Karpas-422 (cell line): ENCODE results near the gene GPR39. TPM values are rescaled to one million over a fixed set of nuclear protein-coding genes. Genes with fewer than 3 reads are reported as not detected.

Experiments
- DNase-seq: peaks from one replicate; pipeline ENCODE4 v3.0.0-alpha.2; 2015
- H2AFZ ChIP-seq: fragments of 200-600 bp; sonication (generic); 2 replicates; pipeline ENCODE4 v1.6.1; 2014; ENCODE audit warnings: antibody characterized with exemption, low read length, mixed read lengths
- H3K27ac ChIP-seq: fragments of 200-600 bp; sonication (generic); 2 replicates; pipeline ENCODE4 v1.5.1; 2014; ENCODE audit warnings: mild to moderate bottlenecking, low read length, moderate library complexity
- H3K27me3 ChIP-seq: fragments of 200-600 bp; sonication (generic); 2 replicates; pipeline ENCODE4 v1.6.1; 2014; ENCODE audit warnings: low read length, mixed read lengths
- H3K36me3 ChIP-seq: fragments of 200-600 bp; sonication (generic); 2 replicates; pipeline ENCODE4 v1.6.1; 2014; ENCODE audit warnings: low read length, mixed read lengths; ENCODE audit not compliant: insufficient read depth
- H3K4me1 ChIP-seq: fragments of 200-600 bp; sonication (generic); 2 replicates; pipeline ENCODE4 v1.6.1; 2014; ENCODE audit warnings: mild to moderate bottlenecking, low read length, mixed read lengths
- H3K4me2 ChIP-seq: fragments of 200-600 bp; sonication (generic); 2 replicates; pipeline ENCODE4 v1.6.1; 2014; ENCODE audit warnings: low read length, low read depth, mild to moderate bottlenecking; ENCODE audit not compliant: poor library complexity, severe bottlenecking
- H3K4me3 ChIP-seq: fragments of 200-600 bp; sonication (generic); 2 replicates; pipeline ENCODE4 v1.5.1; 2014; ENCODE audit warnings: mild to moderate bottlenecking, antibody characterized with exemption, low read length, mixed read lengths
- H3K79me2 ChIP-seq: fragments of 200-600 bp; sonication (generic); 2 replicates; pipeline ENCODE4 v1.6.1; 2014; ENCODE audit warnings: mild to moderate bottlenecking, low read length, mixed read lengths
- H3K9ac ChIP-seq: fragments of 200-600 bp; sonication (generic); 2 replicates; pipeline ENCODE4 v1.6.0; 2014; ENCODE audit warnings: low read length
- H3K9me2 ChIP-seq: fragments of 200-600 bp; sonication (generic), shearing (Covaris generic); replicated peaks from 2 replicates; pipeline ENCODE4 v1.6.0; 2014; ENCODE audit warnings: mild to moderate bottlenecking, low read length, moderate library complexity; ENCODE audit not compliant: insufficient read depth
- H3K9me3 ChIP-seq: fragments of 300-700, 200-600 bp; sonication (generic); 2 replicates; pipeline ENCODE4 v1.6.1; 2014; ENCODE audit warnings: low read length, mixed read lengths
- H4K20me1 ChIP-seq: fragments of 200-600 bp; sonication (generic); 2 replicates; pipeline ENCODE4 v1.6.1; 2014; ENCODE audit warnings: mild to moderate bottlenecking, antibody characterized with exemption, low read length, low read depth; ENCODE audit not compliant: insufficient read depth
- total RNA-seq: library from RNA; depleted of rRNA; stranded (reverse); fragments of >200 nt; shearing (Covaris generic); gene quantifications from 2 replicates; pipeline ENCODE4 v1.2.3, GENCODE V29; 2014; ENCODE audit warnings: low replicate concordance

The GPR39 gene
- total RNA-seq, 1 experiment from 2014 or later = 0.34 TPM

GRCh38 chr2:132489150-132489549 is 72.5 kb downstream of the GPR39 start:
- H3K9me2 ChIP-seq = no peaks in the 10 kb centered on the region
- H3K4me3 ChIP-seq = no peak overlapping the region
- H3K36me3 ChIP-seq = no peaks in the 10 kb centered on the region
- no peak overlapping the region for H3K27ac ChIP-seq
- H2AFZ ChIP-seq = no peak overlapping the region
- H3K9ac ChIP-seq = no peak overlapping the region
- no peaks in the 10 kb centered on the region for H4K20me1 ChIP-seq
- no peaks in the 10 kb centered on the region for H3K27me3 ChIP-seq
- H3K9me3 ChIP-seq = no peaks in the 10 kb centered on the region
- peak; percentile 48 for DNase-seq
- H3K4me1 ChIP-seq = no peaks in the 10 kb centered on the region
- no peaks in the 10 kb centered on the region for H3K79me2 ChIP-seq
- no peak overlapping the region for H3K4me2 ChIP-seq

DNA sequence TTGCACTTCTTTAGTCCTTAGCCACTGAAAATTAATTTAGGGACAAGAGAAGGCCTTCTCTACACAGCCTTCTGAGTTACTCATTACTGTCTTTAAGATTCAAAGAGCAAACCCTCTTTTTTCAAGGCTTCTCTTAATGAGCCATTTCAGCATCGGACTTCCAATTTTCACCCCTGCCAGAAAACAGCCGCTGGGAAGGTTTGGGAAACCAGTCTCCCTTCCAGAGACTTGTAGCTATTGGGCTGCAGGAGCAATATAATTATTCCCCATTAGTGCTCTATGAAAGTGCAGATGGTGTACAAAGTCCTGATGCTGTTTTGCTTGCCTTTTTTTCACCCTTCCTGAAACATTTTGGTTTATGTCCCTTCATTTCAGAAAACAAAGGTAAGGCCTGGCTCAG is 79.3 kb downstream of the GPR39 start:
- Histone ChIP-seq H3K36me3 (no peaks in the 10 kb centered on the region), H3K9me2 (no peaks in the 10 kb centered on the region), H4K20me1 (no peaks in the 10 kb centered on the region), H3K9ac (no peak overlapping the region), H2AFZ (no peak overlapping the region), H3K27ac (no peak overlapping the region), H3K79me2 (no peaks in the 10 kb centered on the region), H3K4me1 (no peaks in the 10 kb centered on the region), H3K9me3 (no peaks in the 10 kb centered on the region), H3K4me2 (no peak overlapping the region), H3K27me3 (no peaks in the 10 kb centered on the region), H3K4me3 (no peak overlapping the region)
- no peak for DNase-seq

DNA sequence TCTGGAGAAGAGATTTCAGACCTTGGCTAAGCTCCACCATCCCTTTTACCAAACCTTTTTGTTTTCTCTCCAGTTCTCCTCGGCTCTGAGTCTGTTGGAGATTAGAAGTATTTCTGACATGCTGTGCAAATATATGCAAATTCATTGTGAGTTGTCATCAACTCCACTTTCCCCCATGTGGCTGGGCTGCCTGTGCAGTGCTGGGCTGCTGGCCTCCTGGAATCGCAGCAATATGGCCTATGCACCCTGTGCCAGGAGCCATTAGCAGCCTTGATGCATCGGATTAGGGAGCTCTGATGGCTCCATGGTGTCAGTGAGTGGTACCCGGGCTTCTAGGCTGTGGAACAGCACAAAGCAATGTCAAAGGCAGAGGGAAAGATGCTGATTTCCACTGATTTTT is 80.0 kb downstream of the GPR39 start:
- Histone ChIP-seq H3K27ac (no peak overlapping the region), H3K36me3 (no peaks in the 10 kb centered on the region), H3K4me1 (no peaks in the 10 kb centered on the region), H3K27me3 (no peaks in the 10 kb centered on the region), H3K9ac (no peak overlapping the region), H3K79me2 (no peaks in the 10 kb centered on the region), H2AFZ (no peak overlapping the region), H3K9me2 (no peaks in the 10 kb centered on the region), H3K9me3 (no peaks in the 10 kb centered on the region), H3K4me3 (no peak overlapping the region), H4K20me1 (no peaks in the 10 kb centered on the region), H3K4me2 (no peak overlapping the region)
- DNase-seq = no peak

DNA sequence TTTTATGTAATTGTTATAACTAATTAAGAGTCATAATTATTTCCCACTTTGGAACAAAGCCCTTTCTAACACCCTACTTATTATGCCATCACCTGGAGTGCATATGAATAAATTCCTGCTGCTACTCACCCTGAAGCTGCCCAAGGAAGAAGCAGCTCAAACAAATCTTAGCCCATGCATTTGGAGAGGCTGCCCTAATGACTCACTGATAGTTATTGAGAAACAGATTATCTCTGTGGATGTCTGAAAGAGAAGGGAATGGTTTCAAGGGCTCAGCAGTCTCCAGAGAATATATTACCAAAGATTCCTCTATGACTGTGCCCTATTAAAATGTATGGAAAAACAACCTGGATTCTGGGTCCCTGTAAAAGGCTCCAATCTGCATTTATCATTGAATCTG is 81.0 kb downstream of the GPR39 start:
- Histone ChIP-seq H3K9me3 (no peaks in the 10 kb centered on the region), H3K9ac (no peak overlapping the region), H3K79me2 (no peaks in the 10 kb centered on the region), H4K20me1 (no peaks in the 10 kb centered on the region), H3K4me3 (no peak overlapping the region), H3K4me2 (no peak overlapping the region), H3K27ac (no peak overlapping the region), H2AFZ (no peak overlapping the region), H3K27me3 (no peaks in the 10 kb centered on the region), H3K9me2 (no peaks in the 10 kb centered on the region), H3K4me1 (no peaks in the 10 kb centered on the region), H3K36me3 (no peaks in the 10 kb centered on the region)
- DNase-seq = no peak

- no peaks in the 10 kb centered on the region for H3K27me3 ChIP-seq
- H3K79me2 ChIP-seq = no peaks in the 10 kb centered on the region
- peaks cover 5% of the 10 kb centered on the region for H3K9me3 ChIP-seq
- no peak overlapping the region for H3K27ac ChIP-seq
- H3K9ac ChIP-seq = no peak overlapping the region
- H4K20me1 ChIP-seq = no peaks in the 10 kb centered on the region
- no peaks in the 10 kb centered on the region for H3K9me2 ChIP-seq
- H3K36me3 ChIP-seq = no peaks in the 10 kb centered on the region
- H3K4me1 ChIP-seq = no peaks in the 10 kb centered on the region
- H2AFZ ChIP-seq = no peak overlapping the region
- H3K4me2 ChIP-seq = no peak overlapping the region
- no peak overlapping the region for H3K4me3 ChIP-seq
- no peak for DNase-seq
These were observed 87.1 kb downstream of the GPR39 start for GRCh38 chr2:132503701-132504100.

DNA sequence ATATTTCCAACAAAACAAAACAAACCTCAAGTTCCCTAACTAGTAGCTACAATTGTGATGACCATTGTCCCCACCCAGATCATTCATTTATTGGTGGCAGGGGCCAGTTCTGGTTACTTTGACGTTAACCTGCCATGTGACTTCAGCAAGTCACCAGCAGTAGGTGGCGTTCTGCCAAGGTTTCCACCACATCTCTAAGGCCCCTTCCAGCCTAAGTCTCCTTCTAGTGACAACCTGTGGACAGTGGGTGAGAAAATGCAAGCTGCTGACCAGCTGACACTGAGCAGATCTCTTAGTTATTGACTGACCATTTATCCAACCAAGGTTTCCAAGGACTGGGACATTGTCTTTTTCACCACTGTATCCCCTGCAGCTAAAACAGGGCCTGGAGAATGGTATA is 98.4 kb downstream of the GPR39 start:
- Histone ChIP-seq H3K4me3 (no peak overlapping the region), H3K27ac (no peak overlapping the region), H3K4me2 (no peak overlapping the region), H3K9me2 (no peaks in the 10 kb centered on the region), H2AFZ (no peak overlapping the region), H3K9ac (no peak overlapping the region), H4K20me1 (no peaks in the 10 kb centered on the region), H3K79me2 (no peaks in the 10 kb centered on the region), H3K4me1 (no peaks in the 10 kb centered on the region), H3K36me3 (no peaks in the 10 kb centered on the region), H3K9me3 (no peaks in the 10 kb centered on the region), H3K27me3 (no peaks in the 10 kb centered on the region)
- DNase-seq = peak; percentile 49

DNA sequence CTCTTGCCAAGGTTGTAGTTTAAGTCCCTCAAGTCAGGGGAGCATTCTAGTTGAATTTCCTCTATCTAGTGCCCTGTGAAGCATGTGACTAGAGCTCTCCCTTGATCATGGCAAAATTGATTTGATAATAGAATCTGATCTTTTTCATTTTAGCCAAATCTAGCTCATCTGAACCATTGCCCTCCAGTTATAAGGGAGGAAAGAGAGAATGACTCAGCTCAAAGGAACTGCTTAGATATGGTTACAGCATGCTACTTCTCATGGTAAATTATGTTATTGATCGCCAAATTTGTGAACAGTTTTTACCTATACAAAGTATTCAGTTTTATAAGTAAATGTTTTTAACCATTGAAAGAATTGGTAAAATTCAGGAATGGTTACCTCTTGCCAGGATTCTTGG is 100.8 kb downstream of the GPR39 start:
- Histone ChIP-seq H2AFZ (no peak overlapping the region), H3K9ac (no peak overlapping the region), H3K9me2 (no peaks in the 10 kb centered on the region), H3K4me2 (no peak overlapping the region), H3K27ac (no peak overlapping the region), H3K4me1 (no peaks in the 10 kb centered on the region), H3K36me3 (no peaks in the 10 kb centered on the region), H3K79me2 (no peaks in the 10 kb centered on the region), H3K27me3 (no peaks in the 10 kb centered on the region), H3K9me3 (no peaks in the 10 kb centered on the region), H4K20me1 (no peaks in the 10 kb centered on the region), H3K4me3 (no peak overlapping the region)
- DNase-seq = no peak

GRCh38 chr2:132518302-132518701 is 101.7 kb downstream of the GPR39 start:
- H3K4me2 ChIP-seq = no peak overlapping the region
- no peaks in the 10 kb centered on the region for H3K27me3 ChIP-seq
- H3K4me3 ChIP-seq = no peak overlapping the region
- H3K27ac ChIP-seq = no peak overlapping the region
- H4K20me1 ChIP-seq = no peaks in the 10 kb centered on the region
- no peaks in the 10 kb centered on the region for H3K9me3 ChIP-seq
- no peaks in the 10 kb centered on the region for H3K36me3 ChIP-seq
- no peak for DNase-seq
- no peaks in the 10 kb centered on the region for H3K79me2 ChIP-seq
- no peaks in the 10 kb centered on the region for H3K4me1 ChIP-seq
- no peak overlapping the region for H3K9ac ChIP-seq
- no peaks in the 10 kb centered on the region for H3K9me2 ChIP-seq
- H2AFZ ChIP-seq = no peak overlapping the region

- no peaks in the 10 kb centered on the region for H3K9me3 ChIP-seq
- H3K9me2 ChIP-seq = no peaks in the 10 kb centered on the region
- no peak overlapping the region for H3K4me3 ChIP-seq
- H3K27ac ChIP-seq = no peak overlapping the region
- H3K4me2 ChIP-seq = no peak overlapping the region
- H3K79me2 ChIP-seq = no peaks in the 10 kb centered on the region
- H2AFZ ChIP-seq = no peak overlapping the region
- no peaks in the 10 kb centered on the region for H3K27me3 ChIP-seq
- no peaks in the 10 kb centered on the region for H4K20me1 ChIP-seq
- no peak for DNase-seq
- no peaks in the 10 kb centered on the region for H3K4me1 ChIP-seq
- no peak overlapping the region for H3K9ac ChIP-seq
- H3K36me3 ChIP-seq = no peaks in the 10 kb centered on the region
These were observed 103.0 kb downstream of the GPR39 start for GRCh38 chr2:132519566-132519965.
